HG02884 (cell line): ENCODE data around the gene ACAA1.
"Not testable (repeated sequence)": the region's sequence is repeated elsewhere in the genome, so short reads cannot be mapped to it uniquely, and the experiment has no call there.

Experiments used
- ATAC-seq: cut with Tn5 transposase; IDR thresholded peaks from one replicate; pipeline ENCODE4 v1.9.1; 2021; ENCODE audit warnings: mild to moderate bottlenecking, moderate library complexity; ENCODE audit not compliant: unreplicated experiment

ACAA1 gene

DNA sequence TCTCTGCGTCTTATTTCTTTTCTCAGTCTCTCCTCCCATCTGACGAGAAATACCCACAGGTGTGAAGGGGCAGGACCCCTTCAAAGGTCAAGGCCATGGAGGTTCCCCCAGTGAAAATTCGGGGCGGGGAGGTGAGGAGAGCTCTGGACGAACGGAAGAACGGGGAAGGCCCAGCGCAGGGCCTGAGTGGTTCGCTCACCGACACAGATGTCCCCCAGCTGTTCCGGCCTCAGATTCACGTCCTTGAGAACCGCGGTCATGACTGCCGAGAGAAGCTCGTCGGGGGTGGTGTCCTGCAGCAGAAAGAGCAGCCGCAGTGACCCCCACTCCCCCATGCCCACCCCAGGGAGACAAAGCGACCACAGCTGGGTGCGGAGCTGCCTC lies 542 bp downstream of the ACAA1 start:
- ATAC-seq: no peak

- ATAC-seq: not testable (repeated sequence)
Observed at GRCh38 chr3:38135621-38136277, 1.2 kb downstream of the ACAA1 start.

GRCh38 chr3:38134517-38135143 lies 2.3 kb downstream of the ACAA1 start:
- ATAC-seq: not testable (repeated sequence)

DNA sequence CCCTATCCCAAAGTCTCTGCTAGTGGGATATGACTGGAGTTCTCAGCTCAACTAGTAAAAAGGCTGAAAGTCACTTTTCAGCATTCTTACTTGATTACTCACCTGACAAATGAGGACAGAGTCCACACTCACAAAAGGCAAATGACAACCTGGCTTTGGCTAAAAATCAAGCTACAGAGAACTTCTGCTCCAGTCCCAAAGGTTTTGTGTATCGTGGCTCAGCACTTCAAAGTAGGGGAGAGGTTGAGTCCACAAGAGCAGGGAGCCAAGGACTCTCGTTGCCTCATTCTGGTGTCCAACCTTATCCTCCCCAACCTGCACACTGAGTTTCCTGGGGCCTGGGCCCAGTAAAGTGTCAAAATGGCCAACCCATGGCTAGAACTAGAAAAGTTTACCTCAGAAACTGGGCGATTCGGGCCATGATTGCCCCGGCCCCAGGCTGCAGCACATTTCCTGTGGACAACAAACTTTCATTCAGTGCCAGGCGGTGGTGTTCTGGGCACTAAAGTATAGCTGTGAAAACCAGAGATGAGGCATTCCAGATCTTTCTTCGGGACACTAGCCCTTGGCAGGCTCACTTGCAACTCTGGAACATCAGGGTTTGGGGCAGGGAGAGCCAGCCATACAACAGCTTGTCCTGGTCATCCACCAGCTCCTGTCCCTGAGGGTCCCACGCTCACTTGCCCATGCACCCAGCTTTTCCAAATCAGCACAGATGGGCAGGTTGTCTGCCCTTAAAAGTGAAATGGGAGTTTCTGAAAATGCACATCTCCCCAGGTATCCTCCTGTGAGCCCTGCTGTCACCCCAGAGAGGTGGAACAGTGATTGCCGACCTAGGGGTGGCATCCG lies 3.1 kb downstream of the ACAA1 start:
- no peak for ATAC-seq

- ATAC-seq: no peak
Observed at GRCh38 chr3:38133209-38133556, 3.7 kb downstream of the ACAA1 start.

- no peak for ATAC-seq
Observed at GRCh38 chr3:38131621-38132369, 5.1 kb downstream of the ACAA1 start.

- no peak for ATAC-seq
Observed at GRCh38 chr3:38130631-38131065, 6.3 kb downstream of the ACAA1 start.

DNA sequence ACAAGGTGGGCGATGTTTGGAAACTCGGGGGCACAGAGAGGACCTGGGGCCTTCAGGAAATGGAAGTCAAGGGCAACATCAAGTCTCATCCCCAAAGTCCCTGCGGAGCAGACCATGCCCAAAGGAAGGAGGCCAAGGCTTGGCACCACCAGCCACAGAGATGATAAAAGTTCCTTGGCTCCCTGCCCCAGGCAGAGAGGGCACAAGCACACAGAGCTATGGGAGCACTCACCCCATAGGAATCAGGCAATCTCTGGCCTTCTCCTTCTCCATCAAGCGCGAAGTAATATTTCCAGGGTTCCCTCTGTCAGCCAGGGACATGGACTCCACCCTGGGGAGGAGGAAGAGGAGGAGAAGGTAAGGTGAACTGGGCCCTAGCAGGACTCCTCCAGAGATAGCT lies 7.9 kb downstream of the ACAA1 start:
- ATAC-seq: no peak

GRCh38 chr3:38128303-38128655 lies 8.6 kb downstream of the ACAA1 start:
- ATAC-seq: no peak

DNA sequence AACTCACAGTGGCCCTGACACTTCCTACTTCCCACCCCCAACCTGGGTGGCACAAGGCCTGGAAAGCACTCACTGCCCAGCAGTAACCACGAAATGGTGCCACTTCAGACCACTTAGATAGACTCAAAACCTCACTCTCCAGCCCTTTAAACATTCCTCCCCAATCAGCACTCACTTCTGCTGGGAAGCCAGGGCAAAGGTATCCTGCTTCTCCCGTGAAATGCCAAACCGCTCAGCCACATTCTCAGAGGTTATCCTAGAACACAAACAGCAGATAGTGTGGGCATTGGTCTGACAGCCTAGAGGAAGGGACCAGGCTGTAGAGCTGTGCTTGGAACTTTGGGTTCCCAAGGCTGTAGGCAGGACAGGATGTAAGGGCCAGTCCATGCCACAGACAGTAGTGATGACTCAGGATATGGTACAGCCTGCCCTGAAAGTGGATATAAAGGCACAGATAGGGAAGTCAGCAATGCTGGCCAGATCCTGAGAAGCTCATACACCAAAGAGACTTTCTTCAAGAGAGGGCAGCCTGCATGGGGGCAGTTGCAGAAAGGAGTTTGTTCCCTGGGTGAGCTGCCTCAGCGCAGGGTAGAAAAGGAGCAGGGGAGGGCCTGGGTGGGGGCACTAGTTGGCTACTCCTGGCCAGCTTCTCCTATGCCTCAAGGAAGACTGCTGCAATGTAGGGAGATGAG lies 9.2 kb downstream of the ACAA1 start:
- no peak for ATAC-seq

DNA sequence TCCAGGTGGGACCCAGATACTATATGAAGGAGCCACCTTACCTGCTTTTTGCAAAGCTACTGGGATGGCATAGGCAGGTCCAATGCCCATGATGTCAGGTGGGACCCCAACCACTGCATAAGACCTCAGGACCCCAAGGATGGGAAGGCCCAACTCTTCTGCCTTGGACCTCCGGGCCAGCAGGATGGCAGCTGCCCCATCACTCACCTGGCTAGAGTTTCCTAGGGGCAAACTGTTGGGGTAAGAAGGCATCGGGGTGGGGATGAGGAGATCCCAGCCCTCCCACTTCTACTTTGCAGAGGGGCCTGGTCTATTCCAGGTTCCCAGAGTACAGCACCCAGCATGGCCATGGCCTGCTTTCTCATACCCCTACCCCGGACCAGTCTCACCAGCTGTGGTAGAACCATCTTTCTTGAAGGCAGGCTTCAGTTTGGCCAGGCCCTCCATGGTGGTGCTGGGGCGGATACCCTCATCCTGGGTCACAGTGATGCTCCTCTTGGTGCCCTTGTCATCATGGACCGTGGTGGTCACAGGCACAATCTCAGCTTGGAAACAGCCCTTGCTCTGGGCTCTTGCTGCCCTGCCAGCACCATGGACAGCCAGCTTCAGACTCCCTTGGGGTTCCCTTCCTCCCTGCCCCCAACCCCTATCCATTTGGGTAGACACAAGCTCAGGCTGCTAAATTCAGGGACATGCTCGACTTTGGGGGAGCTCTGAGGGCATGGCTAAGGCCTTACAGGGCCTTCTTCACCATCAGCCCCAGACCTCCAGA lies 10.6 kb downstream of the ACAA1 start:
- ATAC-seq: no peak

- no peak for ATAC-seq
Observed at GRCh38 chr3:38125305-38126120, 11.4 kb downstream of the ACAA1 start.

GRCh38 chr3:38124324-38125122 lies 12.4 kb downstream of the ACAA1 start:
- no peak for ATAC-seq

DNA sequence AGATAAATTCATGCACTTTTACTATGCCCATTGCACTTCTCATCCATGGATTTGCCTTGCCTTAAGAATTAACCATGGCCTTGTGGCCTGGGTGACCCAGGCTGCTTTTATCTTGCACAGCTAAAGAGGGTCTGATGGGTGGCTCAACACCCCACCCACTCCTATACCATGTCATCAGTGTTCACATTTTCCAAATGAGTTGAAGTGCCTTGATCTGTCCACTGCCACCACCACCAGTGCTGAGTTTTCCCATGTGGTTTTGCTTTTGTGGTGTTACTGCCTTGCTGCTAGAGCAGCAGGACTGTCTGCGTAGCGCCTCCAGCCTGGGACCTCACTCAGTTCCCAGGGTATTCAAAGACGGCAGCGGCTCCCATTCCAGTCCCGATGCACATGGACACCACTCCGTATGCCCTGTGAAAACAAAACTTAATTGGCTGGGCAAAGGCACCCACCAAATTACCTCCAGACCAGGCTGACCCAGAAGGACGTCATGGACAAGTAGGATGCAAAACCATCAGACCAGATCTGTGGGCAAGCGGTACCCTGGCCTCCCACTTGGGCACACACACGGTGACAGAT lies 14.1 kb downstream of the ACAA1 start:
- ATAC-seq: no peak

DNA sequence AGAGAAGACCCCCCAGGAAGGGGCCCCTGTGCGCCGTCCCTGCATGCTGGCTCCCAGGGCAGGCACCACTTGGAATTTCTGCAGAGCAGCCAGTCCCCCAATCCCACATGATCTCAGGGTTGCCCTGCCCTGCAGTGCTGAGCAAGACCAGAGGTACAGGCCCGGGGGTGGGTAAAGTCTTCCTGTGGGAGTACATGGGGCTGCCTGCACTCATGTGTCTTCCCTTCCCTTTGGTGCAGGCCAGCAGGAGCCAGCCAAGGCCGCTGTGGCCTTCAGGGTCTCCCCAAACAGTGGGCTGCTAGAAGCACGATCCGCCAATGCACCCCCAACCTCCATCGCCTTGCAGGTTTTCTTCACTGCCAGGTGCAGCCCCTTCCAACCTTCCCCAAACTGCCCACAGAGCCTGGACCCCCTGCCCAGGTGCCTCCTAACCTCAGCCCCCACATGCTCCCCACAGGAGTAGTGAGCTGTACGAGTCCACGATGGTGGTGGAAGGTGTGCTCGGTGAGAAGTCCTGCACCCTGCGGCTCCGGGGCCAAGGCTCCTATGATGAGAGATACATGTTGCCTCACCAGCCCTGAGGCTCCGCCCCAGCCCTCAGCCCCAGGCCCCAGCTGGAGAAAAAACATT lies 15.0 kb downstream of the ACAA1 start:
- ATAC-seq: no peak

- no peak for ATAC-seq
Observed at GRCh38 chr3:38121451-38121831, 15.5 kb downstream of the ACAA1 start.

- no peak for ATAC-seq
Observed at GRCh38 chr3:38120693-38121450, 16.1 kb downstream of the ACAA1 start.
